ENCODE measurements around the gene POP7.

POP7 gene

DNA sequence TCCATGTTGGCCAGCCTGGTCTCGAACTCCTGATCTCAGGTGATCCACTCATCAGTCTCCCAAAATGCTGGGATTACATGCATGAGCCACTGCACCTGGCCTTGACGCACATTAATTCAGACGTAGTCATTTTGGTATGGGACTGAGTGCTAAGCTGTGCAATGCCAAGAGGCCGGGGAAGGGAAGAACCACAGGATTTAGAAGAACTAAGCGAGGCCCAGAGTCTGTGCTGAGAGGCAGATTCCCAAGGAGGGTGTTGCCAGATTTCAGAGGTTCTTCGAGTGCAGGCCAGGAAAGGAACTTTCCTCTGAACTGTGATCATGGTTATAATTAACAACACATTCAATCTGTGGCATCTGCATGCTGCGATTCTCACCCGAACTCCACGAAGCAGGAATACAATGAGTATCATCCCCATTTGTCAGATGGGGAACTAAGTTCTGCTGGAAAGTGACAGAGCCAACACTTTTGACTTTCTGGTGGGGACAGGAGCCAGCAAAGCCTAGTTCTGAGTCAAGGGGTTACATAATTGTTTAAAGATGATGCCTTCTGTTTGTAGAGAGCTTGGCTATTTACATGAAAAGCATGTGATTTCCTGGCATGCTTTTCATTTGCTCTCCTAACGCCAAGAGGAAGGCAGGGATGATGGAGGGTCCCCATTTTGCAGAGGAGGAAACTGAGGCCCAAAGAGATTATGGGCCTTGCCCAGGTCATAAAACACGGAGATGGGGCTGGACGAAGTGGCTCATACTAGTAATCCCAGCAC, 21.3 kb downstream of the POP7 start:
- in situ Hi-C loops (cut with HindIII; ENCODE audit: low sequenced_read_pairs), result no loop called here
- no peak for DNase-seq (ENCODE audit: low read depth)
- no peak overlapping the region for H3K4me3 ChIP-seq (ENCODE audit: low read depth, low read length)
- TF ChIP-seq, protein P1, sequence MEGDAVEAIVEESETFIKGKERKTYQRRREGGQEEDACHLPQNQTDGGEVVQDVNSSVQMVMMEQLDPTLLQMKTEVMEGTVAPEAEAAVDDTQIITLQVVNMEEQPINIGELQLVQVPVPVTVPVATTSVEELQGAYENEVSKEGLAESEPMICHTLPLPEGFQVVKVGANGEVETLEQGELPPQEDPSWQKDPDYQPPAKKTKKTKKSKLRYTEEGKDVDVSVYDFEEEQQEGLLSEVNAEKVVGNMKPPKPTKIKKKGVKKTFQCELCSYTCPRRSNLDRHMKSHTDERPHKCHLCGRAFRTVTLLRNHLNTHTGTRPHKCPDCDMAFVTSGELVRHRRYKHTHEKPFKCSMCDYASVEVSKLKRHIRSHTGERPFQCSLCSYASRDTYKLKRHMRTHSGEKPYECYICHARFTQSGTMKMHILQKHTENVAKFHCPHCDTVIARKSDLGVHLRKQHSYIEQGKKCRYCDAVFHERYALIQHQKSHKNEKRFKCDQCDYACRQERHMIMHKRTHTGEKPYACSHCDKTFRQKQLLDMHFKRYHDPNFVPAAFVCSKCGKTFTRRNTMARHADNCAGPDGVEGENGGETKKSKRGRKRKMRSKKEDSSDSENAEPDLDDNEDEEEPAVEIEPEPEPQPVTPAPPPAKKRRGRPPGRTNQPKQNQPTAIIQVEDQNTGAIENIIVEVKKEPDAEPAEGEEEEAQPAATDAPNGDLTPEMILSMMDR (IDR thresholded peaks at IDR 0.05; ENCODE audit: low read depth, low read length, missing control alignments), result no peak

DNA sequence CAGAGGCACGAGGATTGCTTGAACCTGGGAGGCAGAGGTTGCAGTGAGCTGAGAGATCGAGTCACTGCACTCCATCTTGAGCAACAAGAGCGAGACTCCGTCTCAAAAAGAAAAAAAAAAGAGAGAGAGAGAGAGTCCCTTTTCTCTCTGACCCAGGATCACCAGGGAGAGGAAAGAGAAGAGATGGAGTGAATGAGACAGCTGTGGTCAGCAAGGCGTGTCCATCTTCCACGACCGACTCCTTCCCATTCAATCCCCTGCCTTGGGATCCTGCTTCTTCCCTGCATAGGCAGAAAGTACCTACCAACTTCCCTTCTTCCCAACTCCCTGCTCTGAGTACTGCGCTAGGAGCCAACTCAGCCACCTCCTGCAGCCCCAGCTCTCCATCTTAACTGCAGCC, 22.3 kb downstream of the POP7 start:
- no peak for DNase-seq (ENCODE audit: low read depth)
- no peak overlapping the region for H3K4me3 ChIP-seq (ENCODE audit: low read depth, low read length)
- in situ Hi-C loops (cut with HindIII; ENCODE audit: low sequenced_read_pairs), result no loop called here
- TF ChIP-seq, protein P1 (IDR thresholded peaks at IDR 0.05; ENCODE audit: low read depth, low read length, missing control alignments), result no peak

DNA sequence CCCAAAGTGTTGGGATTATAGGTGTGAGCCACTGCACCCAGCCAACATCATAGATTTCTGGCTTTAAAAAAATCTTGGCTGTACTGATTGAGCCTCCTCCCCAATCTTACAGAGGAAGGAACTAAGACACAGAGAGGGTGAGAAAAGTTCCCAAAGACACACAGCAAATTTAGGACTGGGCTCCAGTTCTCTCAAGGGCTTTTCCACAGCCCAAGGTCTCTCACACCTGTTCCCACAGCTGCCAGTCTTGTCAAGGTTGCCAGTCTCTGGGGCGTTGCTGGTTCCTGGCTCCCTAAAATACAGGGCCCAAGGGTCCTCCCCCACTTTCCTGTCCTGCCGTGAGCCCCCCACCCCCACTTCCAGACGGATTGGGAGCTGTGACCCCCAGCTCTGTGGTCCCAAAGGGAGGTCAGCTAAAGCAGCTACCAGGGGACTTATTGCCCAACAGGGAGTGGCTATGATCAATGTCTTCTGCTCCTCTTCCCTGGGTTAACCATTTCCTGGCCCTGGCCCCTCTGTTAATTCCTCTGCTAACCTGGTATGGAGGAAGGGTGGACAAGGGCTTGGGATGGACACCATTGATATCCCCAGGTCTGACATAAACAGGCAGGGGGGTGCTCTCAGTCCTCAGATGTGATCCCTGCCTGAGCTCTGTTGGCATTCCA, 24.3 kb downstream of the POP7 start:
- TF ChIP-seq, protein P1 (IDR thresholded peaks at IDR 0.05; ENCODE audit: low read depth, low read length, missing control alignments), result no peak
- no peak for DNase-seq (ENCODE audit: low read depth)
- in situ Hi-C loops (cut with HindIII; ENCODE audit: low sequenced_read_pairs), result no loop called here
- H3K4me3 ChIP-seq (ENCODE audit: low read depth, low read length), result no peak overlapping the region

DNA sequence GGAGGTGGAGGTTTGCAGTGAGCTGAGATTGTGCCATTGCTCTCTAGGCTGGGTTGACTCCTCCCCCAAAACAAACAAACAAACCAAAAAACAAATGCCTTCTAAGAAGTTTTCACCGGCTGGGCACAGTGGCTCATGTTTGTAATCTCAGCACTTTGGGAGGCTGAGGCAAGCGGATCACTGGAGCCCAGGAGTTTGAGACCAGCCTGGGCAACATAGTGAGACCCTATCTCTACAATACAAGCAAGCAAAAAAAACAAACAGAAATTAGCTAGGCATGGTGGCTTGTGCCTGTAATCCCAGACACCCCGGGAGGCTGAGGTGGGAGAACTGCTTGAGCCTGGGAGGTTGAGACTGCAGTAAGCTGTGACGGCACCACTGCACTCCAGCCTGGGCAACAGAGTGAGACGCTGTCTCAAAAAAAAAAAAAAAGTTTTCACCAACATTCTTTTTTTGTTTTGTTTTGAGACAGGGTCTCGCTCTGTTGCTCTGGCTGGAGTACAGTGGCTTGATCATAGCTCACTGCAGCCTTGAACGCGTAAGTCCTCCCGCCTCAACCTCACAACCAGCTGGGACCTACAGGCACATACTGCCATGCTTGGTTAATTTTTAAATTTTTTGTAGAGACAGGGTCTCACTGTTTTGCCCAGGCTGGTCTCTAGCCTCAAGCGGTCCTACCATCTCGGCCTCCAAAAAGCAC, 26.2 kb downstream of the POP7 start:
- DNase-seq (ENCODE audit: low read depth), result no peak
- in situ Hi-C loops (cut with HindIII; ENCODE audit: low sequenced_read_pairs), result no loop called here
- no peak overlapping the region for H3K4me3 ChIP-seq (ENCODE audit: low read depth, low read length)
- TF ChIP-seq, protein P1 (IDR thresholded peaks at IDR 0.05; ENCODE audit: low read depth, low read length, missing control alignments), result no peak

DNA sequence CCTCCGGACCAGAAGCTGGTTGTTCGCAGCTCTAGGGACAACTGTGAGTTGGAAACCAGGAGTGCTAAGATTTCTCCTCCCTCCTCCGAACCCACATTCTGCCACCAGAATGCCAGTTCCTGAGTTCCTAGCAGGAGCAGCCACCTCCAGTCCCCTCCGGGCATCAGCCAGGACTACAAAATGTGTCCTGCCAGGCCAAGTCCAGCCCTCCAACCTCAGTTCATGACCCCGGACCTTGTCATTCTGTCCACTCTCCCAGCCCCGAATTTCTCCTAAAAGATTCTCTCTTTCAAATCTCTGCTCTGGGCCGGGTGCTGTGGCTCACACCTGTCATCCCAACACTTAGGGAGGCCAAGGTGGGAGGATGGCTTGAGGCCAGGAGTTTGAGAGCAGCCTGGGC, 29.8 kb downstream of the POP7 start:
- no peak overlapping the region for H3K4me3 ChIP-seq (ENCODE audit: low read depth, low read length)
- no peak for DNase-seq (ENCODE audit: low read depth)
- in situ Hi-C loops (cut with HindIII; ENCODE audit: low sequenced_read_pairs), result no loop called here
- TF ChIP-seq, protein P1 (IDR thresholded peaks at IDR 0.05; ENCODE audit: low read depth, low read length, missing control alignments), result no peak

DNA sequence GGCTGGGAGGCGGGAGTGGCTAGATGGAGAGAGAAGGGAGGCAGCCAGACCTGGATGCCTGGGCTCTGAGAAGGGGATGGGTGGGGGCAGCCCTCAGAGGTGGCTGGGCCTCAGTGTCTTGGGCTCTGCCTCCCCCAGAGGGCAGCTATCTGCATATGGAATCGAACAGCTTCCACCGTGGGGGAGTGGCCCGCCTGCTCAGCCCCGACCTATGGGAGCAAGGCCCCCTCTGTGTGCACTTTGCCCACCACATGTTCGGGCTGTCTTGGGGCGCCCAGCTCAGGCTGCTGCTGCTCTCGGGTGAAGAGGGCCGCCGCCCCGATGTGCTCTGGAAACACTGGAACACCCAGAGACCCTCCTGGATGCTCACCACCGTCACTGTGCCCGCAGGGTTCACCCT, 30.8 kb downstream of the POP7 start:
- DNase-seq (ENCODE audit: low read depth), result no peak
- TF ChIP-seq, protein P1 (IDR thresholded peaks at IDR 0.05; ENCODE audit: low read depth, low read length, missing control alignments), result no peak
- in situ Hi-C loops (cut with HindIII; ENCODE audit: low sequenced_read_pairs), result no loop called here
- H3K4me3 ChIP-seq (ENCODE audit: low read depth, low read length), result no peak overlapping the region
